Thoracic aorta (tissue), 2 donors: ENCODE data around the gene NUP133. TPM values are rescaled to one million over a fixed set of nuclear protein-coding genes. Genes with fewer than 3 reads are reported as not detected.

Source experiments
- ATAC-seq: fragments of 150-250 bp; one replicate; pipeline ENCODE4 v1.8.0; 2017; ENCODE audit warnings: low read depth; ENCODE audit not compliant: insufficient number of reproducible peaks, low FRiP score
- DNase-seq: peaks from one replicate; pipeline ENCODE4 v3.0.0-alpha.2; 2020; ENCODE audit warnings: low spot score
- H3K27ac ChIP-seq, 2 donors: fragments of 200-600 bp; sonication (generic); 1 replicate in 1 of 2; 2 replicates in 1 of 2; pipeline ENCODE4 v1.5.1; 2016; ENCODE audit warnings: mild to moderate bottlenecking in 2 of 2, moderate library complexity in 2 of 2
- H3K27me3 ChIP-seq: fragments of 200-600 bp; sonication (generic); replicated peaks from 2 replicates; pipeline ENCODE4 v1.6.0; 2016; ENCODE audit warnings: mild to moderate bottlenecking; ENCODE audit not compliant: insufficient read depth
- H3K36me3 ChIP-seq: fragments of 200-600 bp; sonication (generic); one replicate; pipeline ENCODE4 v1.5.1; 2016
- H3K4me1 ChIP-seq, 2 donors: fragments of 200-600 bp; sonication (generic); 1 replicate in 1 of 2; 2 replicates in 1 of 2; pipeline versions ENCODE4 v1.5.1 to v1.6.0; 2016; ENCODE audit warnings: low read depth in 2 of 2, mild to moderate bottlenecking in 1 of 2; ENCODE audit not compliant: control insufficient read depth in 1 of 2
- H3K4me3 ChIP-seq: fragments of 200-600 bp; sonication (generic); 2 replicates; pipeline ENCODE4 v1.5.1; 2016; ENCODE audit warnings: mild to moderate bottlenecking
- H3K9me3 ChIP-seq: fragments of 200-600 bp; sonication (generic); 2 replicates; pipeline ENCODE4 v1.5.1; 2016
- CTCF ChIP-seq: fragments of 200-600 bp; sonication (generic); IDR thresholded peaks from one replicate; pipeline ENCODE4 v1.5.1; 2019; ENCODE audit warnings: antibody characterized with exemption
- total RNA-seq, 2 donors: library from RNA; depleted of rRNA; stranded (reverse); fragments of >200 nt; gene quantifications; one replicate each; pipeline versions ENCODE4 v1.1.0 to v1.2.3, GENCODE V29; 2016

The NUP133 gene
- total RNA-seq, 2 donors from 2014 or later, result 25.0 to 45.6 TPM

- H3K36me3 ChIP-seq, result peaks cover 47% of the 10 kb centered on the region
- no peak for ATAC-seq
Observed at GRCh38 chr1:229464672-229465071, 43.5 kb downstream of the NUP133 start.

GRCh38 chr1:229461032-229461668 lies 47.0 kb downstream of the NUP133 start:
- Histone ChIP-seq H3K9me3 (no peaks in the 10 kb centered on the region), H3K27me3 (no peaks in the 10 kb centered on the region), H3K4me1 (no peaks in the 10 kb centered on the region), H3K27ac (no peak overlapping the region), H3K36me3 (peaks cover 46% of the 10 kb centered on the region), H3K4me3 (no peak overlapping the region)
- no peak for TF ChIP-seq CTCF
- no peak for ATAC-seq
- DNase-seq, result no peak

More at GRCh38 chr1:229464672-229465071, 43.5 kb downstream of the NUP133 start:
- no peaks in the 10 kb centered on the region for H3K9me3 ChIP-seq
- no peak for TF ChIP-seq CTCF
- H3K4me3 ChIP-seq, result no peak overlapping the region
- H3K27me3 ChIP-seq, result no peaks in the 10 kb centered on the region
- H3K27ac ChIP-seq, result no peak overlapping the region
- DNase-seq, result no peak
- no peaks in the 10 kb centered on the region for H3K4me1 ChIP-seq

- no peak for TF ChIP-seq CTCF
Observed at GRCh38 chr1:229459815-229460214, 48.3 kb downstream of the NUP133 start.

DNA sequence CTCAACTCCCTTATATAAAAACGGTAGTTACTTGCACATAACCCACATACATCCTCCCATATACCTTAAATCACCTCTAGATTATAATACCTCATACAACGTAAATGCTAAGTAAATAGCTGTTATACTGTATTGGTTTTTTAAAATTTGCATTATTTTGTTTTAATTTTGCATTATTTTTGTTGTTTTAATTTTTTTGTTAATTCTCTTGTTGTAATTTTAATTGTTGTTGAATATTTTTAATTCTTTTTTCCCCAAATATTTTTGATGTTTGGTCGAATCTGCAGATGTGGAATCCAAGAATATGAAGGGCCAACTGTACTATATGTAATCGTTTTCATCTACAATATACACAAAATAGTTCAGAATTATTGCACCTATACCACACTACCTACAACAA lies 50.7 kb downstream of the NUP133 start:
- no peak for DNase-seq

More at GRCh38 chr1:229459815-229460214, 48.3 kb downstream of the NUP133 start:
- Histone ChIP-seq H3K27me3 (no peaks in the 10 kb centered on the region), H3K4me1 (no peaks in the 10 kb centered on the region), H3K9me3 (no peaks in the 10 kb centered on the region), H3K36me3 (peaks cover 41% of the 10 kb centered on the region), H3K4me3 (no peak overlapping the region), H3K27ac (no peak overlapping the region)
- DNase-seq (no peak), ATAC-seq (no peak)

DNA sequence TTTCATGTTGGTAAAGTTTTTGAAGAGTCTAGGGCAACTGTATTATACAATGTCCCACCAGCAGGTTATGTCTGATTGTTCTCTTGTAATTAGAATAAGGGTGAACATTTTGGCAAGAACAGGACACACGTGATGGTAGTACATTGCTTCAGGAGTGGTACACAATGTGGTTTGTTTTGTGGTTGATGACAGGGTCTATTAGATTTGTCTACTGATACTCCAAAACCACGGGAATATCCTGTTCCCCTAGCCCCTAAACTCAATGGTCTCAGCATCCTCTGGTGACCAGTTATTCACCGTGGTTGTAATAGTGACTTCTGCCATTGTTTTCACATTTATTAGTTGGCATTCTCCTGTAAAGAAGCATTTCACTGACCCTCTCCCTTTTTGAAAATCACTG lies 52.1 kb downstream of the NUP133 start:
- Histone ChIP-seq H3K36me3 (peaks cover 26% of the 10 kb centered on the region), H3K27me3 (no peaks in the 10 kb centered on the region), H3K4me1 (no peaks in the 10 kb centered on the region), H3K4me3 (no peak overlapping the region), H3K9me3 (no peaks in the 10 kb centered on the region), H3K27ac (no peak overlapping the region)
- DNase-seq, result no peak
- ATAC-seq, result no peak
- no peak for TF ChIP-seq CTCF

More for the DNA sequence above, 50.7 kb downstream of the NUP133 start:
- Histone ChIP-seq H3K4me3 (no peak overlapping the region), H3K27me3 (no peaks in the 10 kb centered on the region), H3K9me3 (no peaks in the 10 kb centered on the region), H3K4me1 (no peaks in the 10 kb centered on the region), H3K36me3 (peaks cover 22% of the 10 kb centered on the region), H3K27ac (no peak overlapping the region)
- no peak for ATAC-seq
- TF ChIP-seq CTCF, result no peak
